Measurements from ENCODE around the gene CSMD2.

Gene CSMD2

GRCh38 chr1:33805988-33806387, 359.0 kb downstream of the CSMD2 start:
- Histone ChIP-seq H3K27ac (ENCODE audit: low read length) (no peak overlapping the region), H4K20me1 (ENCODE audit: insufficient read depth, low read length) (no peaks in the 10 kb centered on the region), H3K27me3 (ENCODE audit: insufficient read depth, low read length, poor library complexity) (peaks cover 4% of the 10 kb centered on the region), H3K4me2 (ENCODE audit: insufficient read depth, low read length) (no peak overlapping the region), H3K4me1 (ENCODE audit: insufficient read depth, low read length) (no peaks in the 10 kb centered on the region), H3K9me3 (ENCODE audit: insufficient read depth, low read length, severe bottlenecking) (no peaks in the 10 kb centered on the region), H3K9ac (ENCODE audit: low read depth, low read length) (no peak overlapping the region), H3K4me3 (ENCODE audit: low read depth in 1 of 2, low read length in 2 of 2) (no peak overlapping the region), H3K36me3 (ENCODE audit: insufficient read depth, low read length) (no peaks in the 10 kb centered on the region), H3K79me2 (ENCODE audit: insufficient read depth, low read length) (no peaks in the 10 kb centered on the region), H2AFZ (ENCODE audit: low read depth, low read length) (no peak overlapping the region)
- ATAC-seq (ENCODE audit: insufficient read depth, low read depth) (no peak), DNase-seq (no peak)
- TF ChIP-seq CTCF (IDR thresholded peaks at IDR 0.05; ENCODE audit: borderline replicate concordance, extremely low read depth, low read length, poor library complexity, severe bottlenecking) (no peak), EZH2 (IDR thresholded peaks at IDR 0.05; ENCODE audit: borderline replicate concordance, low read depth, low read length, severe bottlenecking) (no peak)

GRCh38 chr1:33802268-33802667, 362.8 kb downstream of the CSMD2 start:
- Histone ChIP-seq H3K4me2 (ENCODE audit: insufficient read depth, low read length) (no peak overlapping the region), H2AFZ (ENCODE audit: low read depth, low read length) (no peak overlapping the region), H3K79me2 (ENCODE audit: insufficient read depth, low read length) (no peaks in the 10 kb centered on the region), H3K27ac (ENCODE audit: low read length) (no peak overlapping the region), H3K9me3 (ENCODE audit: insufficient read depth, low read length, severe bottlenecking) (peaks cover 5% of the 10 kb centered on the region), H4K20me1 (ENCODE audit: insufficient read depth, low read length) (no peaks in the 10 kb centered on the region), H3K9ac (ENCODE audit: low read depth, low read length) (no peak overlapping the region), H3K4me3 (ENCODE audit: low read depth in 1 of 2, low read length in 2 of 2) (no peak overlapping the region), H3K36me3 (ENCODE audit: insufficient read depth, low read length) (no peaks in the 10 kb centered on the region), H3K27me3 (ENCODE audit: insufficient read depth, low read length, poor library complexity) (peaks cover 4% of the 10 kb centered on the region), H3K4me1 (ENCODE audit: insufficient read depth, low read length) (no peaks in the 10 kb centered on the region)
- DNase-seq (no peak), ATAC-seq (ENCODE audit: insufficient read depth, low read depth) (no peak)
- no peak for TF ChIP-seq EZH2 (IDR thresholded peaks at IDR 0.05; ENCODE audit: borderline replicate concordance, low read depth, low read length, severe bottlenecking)
- no peak for TF ChIP-seq CTCF (IDR thresholded peaks at IDR 0.05; ENCODE audit: borderline replicate concordance, extremely low read depth, low read length, poor library complexity, severe bottlenecking)

GRCh38 chr1:33797849-33798248, 367.2 kb downstream of the CSMD2 start:
- ATAC-seq (ENCODE audit: insufficient read depth, low read depth) (no peak), DNase-seq (no peak)
- Histone ChIP-seq H2AFZ (ENCODE audit: low read depth, low read length) (no peak overlapping the region), H3K36me3 (ENCODE audit: insufficient read depth, low read length) (no peaks in the 10 kb centered on the region), H3K4me1 (ENCODE audit: insufficient read depth, low read length) (no peaks in the 10 kb centered on the region), H4K20me1 (ENCODE audit: insufficient read depth, low read length) (no peaks in the 10 kb centered on the region), H3K4me3 (ENCODE audit: low read depth in 1 of 2, low read length in 2 of 2) (no peak overlapping the region), H3K9me3 (ENCODE audit: insufficient read depth, low read length, severe bottlenecking) (peaks cover 6% of the 10 kb centered on the region), H3K27ac (ENCODE audit: low read length) (no peak overlapping the region), H3K9ac (ENCODE audit: low read depth, low read length) (no peak overlapping the region), H3K4me2 (ENCODE audit: insufficient read depth, low read length) (no peak overlapping the region), H3K79me2 (ENCODE audit: insufficient read depth, low read length) (no peaks in the 10 kb centered on the region), H3K27me3 (ENCODE audit: insufficient read depth, low read length, poor library complexity) (no peaks in the 10 kb centered on the region)
- TF ChIP-seq EZH2 (IDR thresholded peaks at IDR 0.05; ENCODE audit: borderline replicate concordance, low read depth, low read length, severe bottlenecking) (no peak), CTCF (IDR thresholded peaks at IDR 0.05; ENCODE audit: borderline replicate concordance, extremely low read depth, low read length, poor library complexity, severe bottlenecking) (no peak)

GRCh38 chr1:33792651-33793050, 372.4 kb downstream of the CSMD2 start:
- Histone ChIP-seq H3K4me2 (ENCODE audit: insufficient read depth, low read length) (no peak overlapping the region), H3K79me2 (ENCODE audit: insufficient read depth, low read length) (no peaks in the 10 kb centered on the region), H3K36me3 (ENCODE audit: insufficient read depth, low read length) (no peaks in the 10 kb centered on the region), H2AFZ (ENCODE audit: low read depth, low read length) (no peak overlapping the region), H3K27ac (ENCODE audit: low read length) (no peak overlapping the region), H3K4me1 (ENCODE audit: insufficient read depth, low read length) (no peaks in the 10 kb centered on the region), H3K27me3 (ENCODE audit: insufficient read depth, low read length, poor library complexity) (no peaks in the 10 kb centered on the region), H3K4me3 (ENCODE audit: low read depth in 1 of 2, low read length in 2 of 2) (no peak overlapping the region), H4K20me1 (ENCODE audit: insufficient read depth, low read length) (no peaks in the 10 kb centered on the region), H3K9me3 (ENCODE audit: insufficient read depth, low read length, severe bottlenecking) (peaks cover 5% of the 10 kb centered on the region), H3K9ac (ENCODE audit: low read depth, low read length) (no peak overlapping the region)
- ATAC-seq (ENCODE audit: insufficient read depth, low read depth) (no peak), DNase-seq (no peak)
- TF ChIP-seq EZH2 (IDR thresholded peaks at IDR 0.05; ENCODE audit: borderline replicate concordance, low read depth, low read length, severe bottlenecking): no peak
- no peak for TF ChIP-seq CTCF (IDR thresholded peaks at IDR 0.05; ENCODE audit: borderline replicate concordance, extremely low read depth, low read length, poor library complexity, severe bottlenecking)
